ENCODE results near the gene ARL4C. TPM values are rescaled to one million over a fixed set of nuclear protein-coding genes. Genes with fewer than 3 reads are reported as not detected.

ARL4C gene
- total RNA-seq, 1 experiment from 2014 or later: 21.0 TPM

DNA sequence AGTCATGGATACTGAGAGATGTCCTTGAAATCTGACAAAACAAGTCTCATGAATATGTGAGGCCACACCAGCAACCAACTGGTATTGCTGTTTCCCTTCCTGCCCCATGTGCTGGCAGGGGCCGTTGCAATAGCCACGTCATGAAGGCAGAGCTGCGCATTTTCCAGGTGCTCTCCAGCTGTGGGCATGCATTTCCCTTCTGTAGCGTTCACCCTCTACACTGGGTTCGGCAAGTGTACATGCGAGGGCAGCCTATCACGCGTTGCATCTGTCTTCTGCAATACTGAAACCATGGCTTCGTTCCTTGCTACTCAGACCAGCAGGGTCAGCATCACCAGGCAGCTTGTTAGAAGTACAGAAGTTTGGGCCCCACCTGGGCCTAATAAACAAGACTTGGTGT is 17.4 kb downstream of the ARL4C start:
- Mint-ChIP-seq H3K9me3 (ENCODE audit: low read depth, unreplicated experiment) (no peaks in the 10 kb centered on the region), H3K4me1 (ENCODE audit: low read depth, unreplicated experiment) (no peaks in the 10 kb centered on the region), H3K36me3 (ENCODE audit: insufficient read depth, unreplicated experiment) (no peaks in the 10 kb centered on the region), H3K4me3 (ENCODE audit: low read depth, unreplicated experiment) (no peak overlapping the region), H3K27ac (ENCODE audit: unreplicated experiment) (no peak overlapping the region), H3K27me3 (ENCODE audit: unreplicated experiment) (no peaks in the 10 kb centered on the region)
- CTCF ChIA-PET: no interaction called here
- no peak for DNase-seq
- no TSS peak for BruUV-seq (replicated peaks)
- intact Hi-C loops (cut with micrococcal nuclease; ENCODE audit: unreplicated experiment): no loop called here
- TF ChIP-seq, protein P1, sequence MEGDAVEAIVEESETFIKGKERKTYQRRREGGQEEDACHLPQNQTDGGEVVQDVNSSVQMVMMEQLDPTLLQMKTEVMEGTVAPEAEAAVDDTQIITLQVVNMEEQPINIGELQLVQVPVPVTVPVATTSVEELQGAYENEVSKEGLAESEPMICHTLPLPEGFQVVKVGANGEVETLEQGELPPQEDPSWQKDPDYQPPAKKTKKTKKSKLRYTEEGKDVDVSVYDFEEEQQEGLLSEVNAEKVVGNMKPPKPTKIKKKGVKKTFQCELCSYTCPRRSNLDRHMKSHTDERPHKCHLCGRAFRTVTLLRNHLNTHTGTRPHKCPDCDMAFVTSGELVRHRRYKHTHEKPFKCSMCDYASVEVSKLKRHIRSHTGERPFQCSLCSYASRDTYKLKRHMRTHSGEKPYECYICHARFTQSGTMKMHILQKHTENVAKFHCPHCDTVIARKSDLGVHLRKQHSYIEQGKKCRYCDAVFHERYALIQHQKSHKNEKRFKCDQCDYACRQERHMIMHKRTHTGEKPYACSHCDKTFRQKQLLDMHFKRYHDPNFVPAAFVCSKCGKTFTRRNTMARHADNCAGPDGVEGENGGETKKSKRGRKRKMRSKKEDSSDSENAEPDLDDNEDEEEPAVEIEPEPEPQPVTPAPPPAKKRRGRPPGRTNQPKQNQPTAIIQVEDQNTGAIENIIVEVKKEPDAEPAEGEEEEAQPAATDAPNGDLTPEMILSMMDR (IDR thresholded peaks at IDR 0.05; ENCODE audit: unreplicated experiment): no peak

DNA sequence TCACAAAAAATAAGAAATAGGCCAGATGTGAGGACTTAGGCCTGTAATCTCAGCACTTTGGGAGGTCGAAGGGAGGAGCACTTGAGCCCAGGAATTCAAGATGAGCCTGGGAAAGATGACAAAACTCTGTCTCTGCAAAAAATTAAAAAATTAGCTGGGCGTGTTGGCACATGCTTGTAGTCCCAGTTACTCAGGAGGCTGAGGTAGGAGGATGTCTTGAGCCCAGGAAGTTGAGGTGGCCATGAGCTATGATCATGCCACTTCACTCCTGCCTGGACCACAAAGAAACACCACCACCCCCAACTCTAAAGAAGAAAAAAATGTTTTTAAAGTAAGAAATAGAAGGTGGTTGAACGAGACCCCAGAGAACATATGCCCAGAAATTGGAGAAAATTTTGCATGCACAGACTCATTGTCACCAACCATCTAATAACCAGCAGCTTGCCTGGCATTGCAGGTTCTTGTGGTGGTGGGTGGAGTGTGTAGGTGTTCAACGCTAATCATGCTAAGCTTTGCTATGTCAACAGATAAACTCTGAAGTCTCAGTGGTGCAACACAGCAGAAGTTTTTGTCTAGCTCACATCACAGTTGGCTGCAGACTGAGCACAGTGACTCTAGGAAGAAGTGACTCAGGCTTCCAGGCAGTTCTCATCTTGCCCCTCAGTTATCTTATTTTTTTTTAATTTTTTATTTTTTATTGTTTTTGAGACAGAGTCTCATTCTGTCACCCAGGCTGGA is 18.6 kb downstream of the ARL4C start:
- no peak for DNase-seq
- Mint-ChIP-seq H3K9me3 (ENCODE audit: low read depth, unreplicated experiment) (no peaks in the 10 kb centered on the region), H3K36me3 (ENCODE audit: insufficient read depth, unreplicated experiment) (no peaks in the 10 kb centered on the region), H3K4me1 (ENCODE audit: low read depth, unreplicated experiment) (no peaks in the 10 kb centered on the region), H3K27me3 (ENCODE audit: unreplicated experiment) (no peaks in the 10 kb centered on the region), H3K27ac (ENCODE audit: unreplicated experiment) (no peak overlapping the region), H3K4me3 (ENCODE audit: low read depth, unreplicated experiment) (no peak overlapping the region)
- intact Hi-C loops (cut with micrococcal nuclease; ENCODE audit: unreplicated experiment): no loop called here
- CTCF ChIA-PET: no interaction called here
- BruUV-seq (replicated peaks): no TSS peak
- TF ChIP-seq, protein P1 (IDR thresholded peaks at IDR 0.05; ENCODE audit: unreplicated experiment): no peak

DNA sequence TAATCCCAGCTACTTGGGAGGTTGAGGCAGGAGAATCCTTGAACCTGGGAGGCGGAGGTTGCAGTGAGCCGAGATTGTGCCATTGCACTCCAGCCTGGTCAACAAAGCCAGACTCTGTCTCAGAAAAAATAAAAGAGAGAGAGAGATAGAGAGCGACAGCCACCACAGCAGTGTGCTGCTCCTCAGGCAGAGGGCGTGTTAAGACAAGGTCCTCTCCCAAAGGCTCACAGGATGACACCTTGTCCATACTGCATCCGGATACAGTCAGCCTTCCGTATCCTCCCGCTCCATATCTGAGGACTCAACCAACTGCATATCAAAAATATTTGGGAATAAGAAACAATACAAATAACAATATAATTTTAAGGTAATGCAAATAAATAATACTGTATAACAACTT is 20.1 kb downstream of the ARL4C start:
- no peaks in the 10 kb centered on the region for H3K4me1 Mint-ChIP-seq (ENCODE audit: low read depth, unreplicated experiment)
- CTCF ChIA-PET: no interaction called here
- no peaks in the 10 kb centered on the region for H3K9me3 Mint-ChIP-seq (ENCODE audit: low read depth, unreplicated experiment)
- TF ChIP-seq, protein P1 (IDR thresholded peaks at IDR 0.05; ENCODE audit: unreplicated experiment): no peak
- no peaks in the 10 kb centered on the region for H3K27me3 Mint-ChIP-seq (ENCODE audit: unreplicated experiment)
- DNase-seq: no peak
- no peak overlapping the region for H3K27ac Mint-ChIP-seq (ENCODE audit: unreplicated experiment)
- no TSS peak for BruUV-seq (replicated peaks)
- intact Hi-C loops (cut with micrococcal nuclease; ENCODE audit: unreplicated experiment): no loop called here
- H3K4me3 Mint-ChIP-seq (ENCODE audit: low read depth, unreplicated experiment): no peak overlapping the region
- no peaks in the 10 kb centered on the region for H3K36me3 Mint-ChIP-seq (ENCODE audit: insufficient read depth, unreplicated experiment)

DNA sequence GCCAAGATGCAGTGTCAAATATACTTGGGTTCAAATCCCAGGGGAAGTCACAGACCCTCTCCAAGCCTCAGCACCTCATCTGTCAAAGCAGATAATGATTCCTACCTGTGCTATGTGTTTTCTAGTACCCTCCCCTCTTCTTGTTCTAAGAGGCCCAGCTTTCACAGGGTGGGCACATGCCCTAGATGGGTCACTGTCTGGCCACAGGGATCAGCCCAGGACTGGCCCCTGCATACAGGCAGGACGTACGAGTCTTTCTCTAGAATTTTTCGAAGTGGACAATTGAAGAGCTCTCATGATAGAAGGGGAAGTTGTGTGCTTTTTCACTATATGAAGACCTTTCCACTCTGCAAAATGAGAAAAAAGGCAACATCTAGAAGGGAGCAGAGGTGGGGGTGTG is 22.2 kb downstream of the ARL4C start:
- DNase-seq: no peak
- H3K4me1 Mint-ChIP-seq (ENCODE audit: low read depth, unreplicated experiment): no peaks in the 10 kb centered on the region
- intact Hi-C loops (cut with micrococcal nuclease; ENCODE audit: unreplicated experiment): no loop called here
- no TSS peak for BruUV-seq (replicated peaks)
- CTCF ChIA-PET: no interaction called here
- H3K27me3 Mint-ChIP-seq (ENCODE audit: unreplicated experiment): no peaks in the 10 kb centered on the region
- H3K9me3 Mint-ChIP-seq (ENCODE audit: low read depth, unreplicated experiment): no peaks in the 10 kb centered on the region
- TF ChIP-seq, protein P1 (IDR thresholded peaks at IDR 0.05; ENCODE audit: unreplicated experiment): no peak
- H3K4me3 Mint-ChIP-seq (ENCODE audit: low read depth, unreplicated experiment): no peak overlapping the region
- no peaks in the 10 kb centered on the region for H3K36me3 Mint-ChIP-seq (ENCODE audit: insufficient read depth, unreplicated experiment)
- H3K27ac Mint-ChIP-seq (ENCODE audit: unreplicated experiment): no peak overlapping the region
